ENCODE results near the gene CD80.

GRCh38 chr3:119597548-119598288, 38.3 kb upstream of the CD80 start, which contains the start of gene PLA1A:
- TF ChIP-seq POLR2AphosphoS5 (IDR thresholded peaks at IDR 0.05; ENCODE audit: borderline replicate concordance, low read depth, low read length): no peak
- TF ChIP-seq EZH2 (IDR thresholded peaks at IDR 0.05): no peak
- no peak for TF ChIP-seq FOXP2 (optimal IDR thresholded peaks at IDR 0.05; ENCODE audit: control extremely low read depth, extremely low read length, insufficient read depth)

All from SK-N-MC (cell line).